WERI-Rb-1 (cell line): ENCODE results near the gene EFNA1.

Experiments used
- DNase-seq: peaks from one replicate; pipeline ENCODE4 v3.0.0-alpha.2; 2020
- H3K27ac ChIP-seq: fragments of 250-450 bp; sonication (Bioruptor Pico); 2 replicates; pipeline ENCODE4 v1.5.1; 2020; ENCODE audit warnings: mild to moderate bottlenecking, moderate library complexity
- H3K27me3 ChIP-seq: fragments of 250-450 bp; sonication (Bioruptor Pico); 2 replicates; pipeline ENCODE4 v1.5.1; 2021; ENCODE audit warnings: mild to moderate bottlenecking, low read depth, moderate library complexity; ENCODE audit not compliant: insufficient read depth, severe bottlenecking
- H3K36me3 ChIP-seq: fragments of 250-450 bp; sonication (Bioruptor Pico); 2 replicates; pipeline ENCODE4 v1.5.1; 2020; ENCODE audit warnings: mild to moderate bottlenecking, moderate library complexity
- H3K4me3 ChIP-seq: 2 replicates; pipeline ENCODE4 v1.5.1; 2011; ENCODE audit warnings: low read depth, mild to moderate bottlenecking, control low read depth, low read length
- H3K9me3 ChIP-seq: fragments of 250-450 bp; sonication (Bioruptor Pico); 2 replicates; pipeline ENCODE4 v1.5.1; 2021; ENCODE audit warnings: mild to moderate bottlenecking, moderate library complexity; ENCODE audit not compliant: severe bottlenecking
- TF ChIP-seq, protein P1 (sequence below): IDR thresholded peaks from 2 replicates; pipeline ENCODE4 v1.5.1; 2011; ENCODE audit warnings: low read depth, mild to moderate bottlenecking, control low read depth, inconsistent platforms, low read length

Gene EFNA1

GRCh38 chr1:155123801-155124200 is 3.9 kb upstream of the EFNA1 start:
- TF ChIP-seq, protein P1, sequence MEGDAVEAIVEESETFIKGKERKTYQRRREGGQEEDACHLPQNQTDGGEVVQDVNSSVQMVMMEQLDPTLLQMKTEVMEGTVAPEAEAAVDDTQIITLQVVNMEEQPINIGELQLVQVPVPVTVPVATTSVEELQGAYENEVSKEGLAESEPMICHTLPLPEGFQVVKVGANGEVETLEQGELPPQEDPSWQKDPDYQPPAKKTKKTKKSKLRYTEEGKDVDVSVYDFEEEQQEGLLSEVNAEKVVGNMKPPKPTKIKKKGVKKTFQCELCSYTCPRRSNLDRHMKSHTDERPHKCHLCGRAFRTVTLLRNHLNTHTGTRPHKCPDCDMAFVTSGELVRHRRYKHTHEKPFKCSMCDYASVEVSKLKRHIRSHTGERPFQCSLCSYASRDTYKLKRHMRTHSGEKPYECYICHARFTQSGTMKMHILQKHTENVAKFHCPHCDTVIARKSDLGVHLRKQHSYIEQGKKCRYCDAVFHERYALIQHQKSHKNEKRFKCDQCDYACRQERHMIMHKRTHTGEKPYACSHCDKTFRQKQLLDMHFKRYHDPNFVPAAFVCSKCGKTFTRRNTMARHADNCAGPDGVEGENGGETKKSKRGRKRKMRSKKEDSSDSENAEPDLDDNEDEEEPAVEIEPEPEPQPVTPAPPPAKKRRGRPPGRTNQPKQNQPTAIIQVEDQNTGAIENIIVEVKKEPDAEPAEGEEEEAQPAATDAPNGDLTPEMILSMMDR: no peak
- Histone ChIP-seq H3K27me3 (peaks cover 16% of the 10 kb centered on the region), H3K27ac (no peak overlapping the region)

DNA sequence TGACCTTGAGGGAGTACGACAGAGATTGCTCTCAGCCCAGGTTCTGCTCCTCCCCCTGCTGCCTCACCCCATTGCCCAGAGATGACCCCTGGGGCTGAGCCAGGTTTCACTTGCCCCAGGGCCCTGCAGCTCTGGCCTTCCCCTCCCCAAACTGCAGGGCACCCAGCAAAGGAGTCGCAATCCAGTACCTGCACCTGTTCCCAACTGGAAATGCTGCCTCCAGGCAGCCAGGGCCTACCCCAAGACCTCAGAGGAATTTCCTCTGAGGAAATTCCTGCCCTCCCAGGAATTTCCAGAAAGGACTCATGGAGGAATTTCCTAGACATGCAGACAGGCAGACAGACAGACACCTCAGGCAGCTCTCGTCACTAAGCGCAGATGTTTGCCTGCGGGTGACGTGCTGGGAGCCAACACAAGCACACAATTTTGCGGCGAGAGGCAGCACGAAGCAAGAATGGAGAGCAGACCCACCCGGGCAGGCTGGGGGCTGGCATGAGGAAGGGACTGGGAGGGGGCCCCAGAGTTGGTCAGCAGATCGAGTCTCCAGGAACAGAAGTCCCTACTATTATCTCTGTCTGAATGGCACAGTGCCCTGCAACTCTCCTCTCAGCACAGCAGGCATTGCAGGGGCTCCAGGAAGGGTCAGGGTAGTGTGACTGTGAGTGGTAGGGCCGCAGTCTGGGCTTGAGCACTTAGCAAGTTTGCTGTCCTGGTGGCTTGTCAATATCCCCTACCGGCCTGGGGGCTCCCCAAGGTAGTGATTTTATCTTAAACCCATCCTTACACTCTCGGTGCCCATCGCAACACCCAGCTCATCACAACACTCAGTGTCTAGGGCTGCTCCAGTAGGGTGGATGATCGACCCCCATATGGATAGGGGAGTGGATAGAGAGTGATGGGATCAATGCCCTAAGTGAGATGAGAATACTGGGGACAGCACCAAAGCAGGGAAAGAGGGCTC is 2.9 kb upstream of the EFNA1 start:
- H3K4me3 ChIP-seq: no peak overlapping the region
- H3K9me3 ChIP-seq: no peaks in the 10 kb centered on the region
- peaks cover 16% of the 10 kb centered on the region for H3K27me3 ChIP-seq
- TF ChIP-seq, protein P1: 0 out of 2 replicates have a peak, but pooled peaks have one; percentile 3
- no peaks in the 10 kb centered on the region for H3K36me3 ChIP-seq
- no peak overlapping the region for H3K27ac ChIP-seq
- no peak for DNase-seq

More at GRCh38 chr1:155123801-155124200, 3.9 kb upstream of the EFNA1 start:
- Histone ChIP-seq H3K36me3 (no peaks in the 10 kb centered on the region), H3K4me3 (no peak overlapping the region), H3K9me3 (no peaks in the 10 kb centered on the region)
- no peak for DNase-seq

- TF ChIP-seq, protein P1: no peak
- Histone ChIP-seq H3K27ac (no peak overlapping the region), H3K4me3 (no peak overlapping the region), H3K27me3 (peaks cover 16% of the 10 kb centered on the region), H3K9me3 (no peaks in the 10 kb centered on the region), H3K36me3 (no peaks in the 10 kb centered on the region)
- DNase-seq: peak; percentile 43
These were observed 2.1 kb upstream of the EFNA1 start for GRCh38 chr1:155125511-155125945.

- TF ChIP-seq, protein P1: no peak
- H3K4me3 ChIP-seq: peak overlapping the region; percentile 50
- no peaks in the 10 kb centered on the region for H3K36me3 ChIP-seq
- H3K9me3 ChIP-seq: no peaks in the 10 kb centered on the region
- no peak for DNase-seq
- H3K27ac ChIP-seq: no peak overlapping the region
- peaks cover 16% of the 10 kb centered on the region for H3K27me3 ChIP-seq
These were observed 1.6 kb upstream of the EFNA1 start for GRCh38 chr1:155125946-155126555.

DNA sequence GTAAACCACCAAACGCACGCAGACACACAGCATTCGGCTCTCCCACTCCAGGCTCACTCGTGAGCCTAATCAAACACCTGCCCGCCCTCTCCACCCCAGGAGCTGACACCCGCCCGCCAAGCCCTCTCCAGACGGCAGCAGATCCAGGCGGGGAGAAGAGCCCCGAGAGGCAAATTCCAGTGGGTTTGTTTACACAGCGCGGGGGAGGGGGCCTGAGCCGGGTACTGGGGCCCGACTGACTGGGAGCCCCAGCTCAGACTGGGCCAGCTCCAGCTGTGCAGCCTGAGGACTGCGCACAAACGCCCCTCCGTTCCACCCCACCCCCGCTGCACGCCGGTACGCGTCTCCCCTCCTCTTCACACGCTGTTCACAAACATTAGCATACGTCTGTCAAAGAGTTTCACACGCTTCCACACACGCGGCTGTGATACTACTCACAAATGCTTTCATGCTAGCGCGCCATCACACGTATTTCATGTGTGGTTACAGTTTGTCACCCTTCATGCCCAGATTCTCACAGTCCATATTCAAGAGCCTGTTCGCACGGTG is 1.0 kb upstream of the EFNA1 start:
- Histone ChIP-seq H3K9me3 (no peaks in the 10 kb centered on the region), H3K4me3 (peak overlapping the region; percentile 50), H3K36me3 (peaks cover 3% of the 10 kb centered on the region; the same call in 1 of the 2 replicates), H3K27ac (no peak overlapping the region), H3K27me3 (peaks cover 16% of the 10 kb centered on the region)
- TF ChIP-seq, protein P1: peak; percentile 39; the same call in 1 of the 2 replicates
- DNase-seq: peak; percentile 69
